ENCODE measurements around the gene UBAP2. TPM values are rescaled to one million over a fixed set of nuclear protein-coding genes. Genes with fewer than 3 reads are reported as not detected.
"Not testable (repeated sequence)": the region's sequence is repeated elsewhere in the genome, so short reads cannot be mapped to it uniquely, and the experiment has no call there.

UBAP2 gene
- polyA plus RNA-seq, 4 donors: 25.3 to 45.7 (median 38.9) TPM

DNA sequence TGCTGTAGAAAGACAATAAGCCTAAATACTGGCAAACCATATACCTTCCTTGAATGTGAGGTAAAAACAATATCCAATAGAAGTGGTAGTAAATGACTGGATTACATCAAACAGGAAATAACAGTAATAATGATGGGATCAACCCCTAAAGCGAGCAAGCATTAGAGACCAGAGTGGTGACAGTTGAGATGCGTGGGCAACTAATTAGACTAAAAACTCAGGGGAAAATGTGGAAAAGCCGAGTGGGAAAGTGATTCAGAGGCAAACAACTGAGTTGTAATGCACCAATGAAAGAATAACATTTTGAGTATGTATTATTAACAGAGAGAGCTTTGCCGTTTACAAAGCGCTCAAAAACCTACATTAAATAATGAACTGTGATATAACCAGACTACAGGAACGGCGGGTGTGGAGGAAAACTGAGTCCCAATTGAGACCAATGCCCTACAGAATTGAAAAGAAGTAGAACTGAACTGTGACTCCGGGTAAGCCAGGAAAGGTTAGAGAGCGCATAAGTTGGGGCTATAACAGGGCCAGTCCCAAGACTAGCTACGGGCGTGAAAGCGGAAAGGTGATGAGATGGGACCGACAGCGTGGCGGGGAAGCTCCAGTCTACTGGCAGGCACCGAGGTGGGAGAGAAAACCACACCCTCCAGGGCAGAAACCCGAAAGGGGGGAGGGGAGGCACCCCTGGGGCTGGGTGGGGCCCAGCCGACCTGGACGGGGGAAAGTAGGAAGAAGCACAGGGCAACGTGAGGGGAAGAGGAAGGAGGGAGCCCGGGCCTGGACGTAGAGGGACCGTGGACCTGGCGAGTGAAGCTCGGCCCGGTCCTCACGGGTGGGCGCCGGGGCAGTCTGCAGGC lies 592 bp downstream of the UBAP2 start:
- peak in 1 of 4 donors; percentile 6 for DNase-seq (ENCODE audit: low read depth in 4 of 4, low spot score in 3 of 4)

DNA sequence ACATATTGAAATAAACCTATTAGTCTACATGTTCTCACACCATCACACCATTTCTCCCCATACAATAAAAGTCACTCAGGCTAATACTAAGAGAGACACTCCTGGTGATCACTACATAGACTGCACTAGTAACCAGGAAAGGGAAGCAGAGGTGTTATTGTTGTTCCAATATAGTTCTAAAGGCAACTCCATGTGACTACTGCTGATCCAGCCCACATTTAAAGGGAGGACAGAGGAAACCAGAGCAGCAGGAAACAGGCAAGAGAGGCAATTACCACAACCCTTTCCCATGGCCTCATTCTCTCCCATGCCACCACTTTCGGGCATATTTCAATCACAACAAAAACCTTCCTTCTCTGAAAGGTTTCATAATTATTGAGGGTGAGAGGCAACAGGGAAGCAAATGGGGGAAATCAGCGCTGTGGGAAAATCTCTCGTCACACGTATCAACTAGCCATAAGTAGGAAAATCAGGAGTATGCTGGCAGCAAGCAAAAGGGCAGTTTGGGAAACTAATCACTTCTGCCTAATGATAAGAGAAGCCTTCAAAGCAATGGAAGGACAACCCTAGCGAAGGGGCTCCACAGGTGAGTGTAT lies 1.8 kb downstream of the UBAP2 start:
- no peak for DNase-seq (ENCODE audit: low read depth in 4 of 4, low spot score in 3 of 4)

DNA sequence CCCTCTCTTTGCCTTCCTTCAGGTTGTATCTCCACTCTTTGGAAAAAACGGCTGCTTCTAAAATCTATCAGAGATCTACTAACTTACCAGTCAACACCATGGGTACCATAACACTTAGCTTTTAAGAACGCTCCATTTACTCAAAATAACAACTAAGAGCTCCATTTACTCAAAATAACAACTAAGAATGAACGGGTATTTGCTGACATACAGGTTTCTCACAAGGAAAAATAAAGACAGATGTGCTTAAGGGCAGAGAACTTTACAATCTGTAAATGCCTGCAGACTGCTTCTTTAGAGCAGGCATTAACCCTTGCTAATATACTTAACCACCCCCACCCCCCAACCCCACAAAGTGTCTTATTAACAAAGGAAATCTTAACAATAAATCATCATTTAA lies 2.8 kb downstream of the UBAP2 start:
- DNase-seq (ENCODE audit: low read depth in 4 of 4, low spot score in 3 of 4): no peak

DNA sequence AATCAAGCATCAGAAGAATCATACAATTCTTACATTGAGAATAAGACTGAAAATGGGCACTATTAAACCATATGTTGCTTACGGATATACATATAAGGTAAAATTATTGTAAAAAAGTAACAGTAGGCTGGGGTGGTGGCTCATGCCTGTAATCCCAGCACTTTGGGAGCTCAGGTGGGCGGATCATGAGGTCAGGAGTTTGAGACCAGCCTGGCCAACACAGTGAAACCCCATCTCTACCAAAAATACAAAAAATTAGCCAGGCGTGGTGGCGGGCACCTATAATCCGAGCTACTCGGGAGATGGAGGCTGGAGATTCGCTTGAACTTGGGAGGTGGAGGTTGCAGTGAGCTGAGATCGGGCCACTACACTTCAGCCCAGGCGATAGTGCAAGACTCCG lies 6.6 kb downstream of the UBAP2 start:
- DNase-seq (ENCODE audit: low read depth in 4 of 4, low spot score in 3 of 4): not testable (repeated sequence)

DNA sequence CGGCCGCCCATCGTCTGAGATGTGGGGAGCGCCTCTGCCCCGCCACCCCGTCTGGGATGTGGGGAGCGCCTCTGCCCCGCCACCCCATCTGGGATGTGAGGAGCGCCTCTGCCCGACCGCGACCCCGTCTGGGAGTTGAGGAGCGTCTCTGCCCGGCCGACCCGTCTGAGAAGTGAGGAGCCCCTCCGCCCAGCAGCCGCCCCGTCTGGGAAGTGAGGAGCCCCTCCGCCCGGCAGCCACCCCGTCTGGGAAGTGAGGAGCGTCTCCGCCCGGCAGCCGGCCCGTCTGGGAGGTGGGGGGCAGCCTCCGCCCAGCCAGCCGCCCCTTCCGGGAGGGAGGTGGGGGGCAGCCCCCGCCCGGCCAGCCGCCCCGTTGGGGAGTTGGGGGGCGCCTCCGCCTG lies 9.8 kb downstream of the UBAP2 start:
- not testable (repeated sequence) for DNase-seq (ENCODE audit: low read depth in 4 of 4, low spot score in 3 of 4)

DNA sequence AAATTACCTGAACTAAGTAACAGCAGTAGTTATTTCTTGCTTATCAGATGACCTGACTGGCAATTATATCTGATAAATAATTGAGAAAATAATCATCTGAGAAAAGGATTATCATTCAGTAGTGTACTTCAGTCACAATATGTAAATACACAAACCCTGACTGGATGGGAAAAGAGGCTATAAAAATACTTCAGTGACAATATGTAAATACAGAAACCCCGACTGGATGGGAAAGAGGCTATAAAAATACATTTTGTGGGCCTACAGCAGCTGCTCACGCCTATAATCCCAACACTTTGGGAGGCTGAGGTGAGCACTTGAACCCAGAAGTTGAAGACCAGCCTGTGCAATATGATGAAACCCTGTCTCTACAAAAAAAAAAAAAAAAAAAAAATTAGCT lies 11.1 kb downstream of the UBAP2 start:
- DNase-seq (ENCODE audit: low read depth in 4 of 4, low spot score in 3 of 4): no peak

DNA sequence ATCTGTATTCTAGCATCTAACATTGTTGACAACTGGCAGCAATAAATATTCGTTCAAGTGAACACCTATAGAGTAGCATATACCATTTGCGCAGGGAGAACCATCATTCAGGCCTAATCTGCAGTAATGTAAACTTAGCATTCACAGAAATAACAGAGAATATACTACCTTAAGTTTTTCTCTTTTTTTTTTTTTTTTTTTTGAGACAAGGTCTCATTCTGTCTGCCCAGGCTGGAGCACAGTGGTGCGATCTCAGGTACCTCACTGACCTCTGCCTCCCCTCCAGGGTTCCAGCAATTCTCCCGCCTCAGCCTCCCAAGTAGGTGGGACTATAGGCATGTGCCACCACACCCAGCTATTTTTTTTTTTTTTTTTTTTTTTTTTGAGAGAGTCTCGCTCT lies 12.1 kb downstream of the UBAP2 start:
- no peak for DNase-seq (ENCODE audit: low read depth in 4 of 4, low spot score in 3 of 4)

DNA sequence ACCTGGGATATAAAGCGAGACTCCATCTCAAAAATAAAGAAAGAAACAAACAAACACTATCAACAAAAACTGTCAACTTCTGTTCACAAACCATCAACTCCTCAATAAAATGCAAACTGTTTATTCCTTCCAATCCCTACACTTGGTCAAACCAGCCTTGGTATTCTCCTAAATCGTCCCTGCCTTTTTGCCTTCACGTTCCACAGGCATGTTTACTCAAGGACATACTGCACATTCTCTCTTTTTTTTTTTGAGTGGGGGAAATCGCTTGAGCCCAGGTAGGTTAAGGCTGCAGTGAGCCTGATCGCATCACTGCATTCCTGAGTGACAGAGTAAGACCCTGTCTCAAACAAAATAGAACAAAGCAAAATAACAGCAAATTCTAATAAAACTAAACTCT lies 13.0 kb downstream of the UBAP2 start:
- no peak for DNase-seq (ENCODE audit: low read depth in 4 of 4, low spot score in 3 of 4)

DNA sequence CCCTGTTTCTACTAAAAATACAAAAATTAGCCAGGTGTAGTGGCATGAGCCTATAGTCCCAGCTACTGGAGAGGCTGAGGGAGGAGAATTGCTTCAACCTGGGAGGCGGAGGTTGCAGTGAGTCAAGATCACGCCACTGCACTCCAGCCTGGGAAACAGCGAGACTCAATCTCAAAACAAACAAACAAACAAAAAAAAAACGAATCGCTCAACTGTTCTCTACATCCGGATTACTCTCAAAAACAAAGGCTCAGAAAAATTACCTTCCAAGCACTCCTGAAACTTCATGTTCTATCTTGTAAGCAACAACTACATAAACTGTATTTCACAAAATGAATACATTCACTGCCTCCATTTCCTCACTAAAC lies 14.0 kb downstream of the UBAP2 start:
- no peak for DNase-seq (ENCODE audit: low read depth in 4 of 4, low spot score in 3 of 4)

DNA sequence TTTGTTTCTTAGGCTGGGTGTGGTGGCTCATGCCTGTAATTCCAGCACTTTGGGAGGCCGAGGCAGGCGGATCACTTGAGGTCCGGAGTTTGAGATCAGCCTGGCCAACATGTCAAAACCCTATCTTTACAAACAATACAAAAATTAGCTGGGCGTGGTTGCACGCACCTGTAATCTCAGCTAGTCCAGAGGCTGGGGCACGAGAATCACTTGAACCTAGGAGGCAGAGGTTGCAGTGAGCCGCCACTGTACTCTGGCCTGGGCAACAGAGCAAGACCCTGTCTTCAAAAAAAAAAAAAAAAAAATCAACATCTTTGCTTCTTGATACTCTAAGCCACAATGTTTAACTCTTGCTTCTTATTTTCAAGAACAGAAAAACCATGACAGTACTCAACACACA lies 16.1 kb downstream of the UBAP2 start:
- no peak for DNase-seq (ENCODE audit: low read depth in 4 of 4, low spot score in 3 of 4)

DNA sequence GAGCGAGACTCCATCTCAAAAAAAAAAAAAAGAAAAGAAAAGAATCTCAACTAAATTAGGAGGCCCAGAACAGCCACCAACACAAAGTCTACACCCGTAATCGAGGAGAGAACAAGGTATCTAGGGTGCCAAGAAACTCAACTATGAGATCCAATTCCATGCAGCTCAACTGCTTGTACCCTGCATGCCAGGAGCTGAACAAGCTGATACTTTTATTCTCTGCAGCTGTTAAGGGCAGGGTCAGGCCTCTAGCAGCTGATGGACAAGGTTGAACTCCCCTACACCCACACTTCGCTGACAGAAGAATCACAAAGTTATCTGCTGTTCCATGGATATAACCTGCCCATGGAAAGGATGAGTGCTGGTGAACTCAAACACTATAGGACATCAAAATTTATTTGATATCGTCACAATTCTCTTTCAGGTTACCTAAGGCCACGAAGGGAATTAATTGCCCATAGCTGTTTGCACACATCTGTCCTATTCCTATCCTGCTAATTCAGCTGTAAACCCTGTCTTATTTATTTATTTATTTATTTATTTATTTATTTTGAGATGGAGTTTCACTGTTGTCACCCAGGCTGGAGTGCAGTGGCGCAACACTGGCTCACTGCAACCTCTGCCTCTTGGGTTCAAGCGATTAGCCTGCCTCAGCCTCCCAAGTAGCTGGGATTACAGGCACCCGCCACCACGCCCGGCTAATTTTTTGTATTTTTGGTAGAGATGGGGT lies 20.7 kb downstream of the UBAP2 start:
- no peak for DNase-seq (ENCODE audit: low read depth in 4 of 4, low spot score in 3 of 4)

DNA sequence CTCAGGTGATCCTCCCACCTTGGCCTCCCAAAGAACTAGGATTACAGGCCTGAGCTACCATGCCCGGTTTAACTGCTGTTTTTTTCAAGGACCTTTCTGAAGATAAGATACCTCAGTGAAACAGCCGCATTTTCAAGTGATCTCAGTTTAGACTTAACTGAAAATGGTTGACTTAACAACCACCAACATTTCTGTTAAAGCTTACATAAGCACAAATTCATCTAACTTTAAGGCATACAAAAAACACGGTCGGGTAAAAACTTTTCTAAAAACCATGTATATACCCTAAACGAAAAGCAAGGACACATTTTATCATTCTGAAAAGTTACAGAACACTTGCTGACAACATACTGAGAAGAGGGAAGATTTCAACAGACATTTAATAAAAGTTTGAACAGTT lies 22.9 kb downstream of the UBAP2 start:
- DNase-seq (ENCODE audit: low read depth in 4 of 4, low spot score in 3 of 4): no peak

DNA sequence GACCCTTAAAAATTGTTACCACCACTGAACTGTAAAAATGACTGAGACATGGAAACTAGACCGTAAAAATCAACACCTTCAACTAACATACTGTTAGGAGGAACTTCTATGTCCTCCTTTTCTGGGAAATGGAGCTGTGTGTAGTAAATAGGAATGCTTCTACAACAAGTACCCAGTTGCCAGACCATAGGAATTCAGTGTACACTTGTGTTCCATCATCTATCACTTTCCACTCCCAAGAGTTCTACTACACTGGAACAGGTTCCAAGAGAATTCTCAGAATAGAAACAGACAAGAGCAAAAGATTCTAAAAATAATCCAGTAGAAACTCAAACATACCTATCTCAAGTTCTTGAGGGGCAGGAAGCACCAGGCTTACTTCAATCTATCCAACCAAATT lies 23.6 kb downstream of the UBAP2 start:
- no peak for DNase-seq (ENCODE audit: low read depth in 4 of 4, low spot score in 3 of 4)

DNA sequence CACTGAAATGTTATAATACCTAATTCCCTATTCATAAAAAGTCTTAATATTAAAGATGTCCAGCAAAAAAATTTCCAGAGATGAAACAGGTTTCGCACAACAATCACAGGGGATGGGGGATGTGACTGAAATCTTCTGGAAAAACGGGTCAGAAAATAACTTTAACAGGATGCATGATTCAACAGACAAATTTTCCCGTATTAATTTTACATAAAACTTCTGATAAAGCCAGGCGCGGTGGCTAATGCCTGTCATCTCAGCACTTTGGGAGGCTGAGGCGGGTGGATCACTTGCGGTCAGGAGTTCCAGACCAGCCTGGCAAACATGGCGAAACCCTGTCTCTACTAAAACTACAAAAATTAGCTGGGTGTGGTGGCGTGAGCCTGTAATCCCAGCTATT lies 24.2 kb downstream of the UBAP2 start:
- not testable (repeated sequence) for DNase-seq (ENCODE audit: low read depth in 4 of 4, low spot score in 3 of 4)

DNA sequence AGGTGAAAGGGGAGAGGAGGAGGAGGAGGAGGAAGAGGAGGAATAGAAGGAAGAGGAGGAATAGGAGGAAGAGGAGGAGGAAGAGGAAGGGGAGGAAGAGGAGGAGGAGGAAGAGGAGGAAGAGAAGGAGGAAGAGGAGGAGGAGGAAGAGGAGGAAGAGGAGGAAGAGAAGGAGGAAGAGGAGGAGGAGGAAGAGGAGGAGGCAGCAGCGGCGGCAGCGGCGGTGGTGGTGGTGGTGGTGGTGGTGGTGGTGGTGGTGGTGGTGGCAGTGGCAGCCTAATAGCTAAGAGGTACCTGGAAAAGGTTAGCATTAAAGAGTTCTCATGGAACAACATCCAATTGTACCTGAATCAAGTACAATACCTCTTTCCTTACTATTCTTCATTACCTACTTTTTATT lies 32.5 kb downstream of the UBAP2 start:
- DNase-seq (ENCODE audit: low read depth in 4 of 4, low spot score in 3 of 4): no peak

DNA sequence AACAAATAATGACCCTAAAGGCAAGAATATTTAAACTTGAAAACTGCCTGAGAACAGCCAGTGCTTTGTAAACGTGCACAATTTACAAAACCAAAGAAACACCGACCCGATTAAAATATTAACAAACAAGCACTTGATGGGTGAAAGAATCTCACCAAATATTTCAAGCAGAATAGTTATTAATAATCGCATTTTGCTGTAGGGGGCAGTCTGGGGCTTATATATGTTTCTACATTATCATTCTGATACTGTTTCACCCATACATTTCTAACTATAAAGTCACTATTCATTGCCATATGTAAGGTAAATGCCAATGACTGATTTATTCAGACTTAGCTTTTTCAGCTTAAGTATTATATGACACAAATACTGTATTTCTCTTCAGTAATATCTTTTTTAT lies 37.7 kb downstream of the UBAP2 start:
- DNase-seq (ENCODE audit: low read depth in 4 of 4, low spot score in 3 of 4): no peak

DNA sequence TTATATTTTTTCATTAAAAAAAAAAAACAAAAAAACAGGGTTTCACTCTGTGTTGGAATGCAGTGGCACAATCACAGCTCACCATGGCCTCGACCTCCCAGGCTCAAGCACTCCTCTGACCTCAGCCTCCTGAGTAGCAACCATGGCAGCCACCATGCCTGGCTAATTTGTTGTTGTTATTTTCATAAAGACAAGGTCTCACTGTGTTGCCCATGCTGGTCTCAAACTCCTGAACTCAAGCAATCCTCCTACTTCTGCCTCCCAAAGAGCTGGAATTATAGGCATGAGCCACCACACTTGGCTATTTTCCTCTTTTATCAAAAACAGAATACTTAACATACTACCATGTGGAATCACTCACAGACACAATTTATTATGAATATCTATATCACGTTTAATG lies 46.7 kb downstream of the UBAP2 start:
- DNase-seq (ENCODE audit: low read depth in 4 of 4, low spot score in 3 of 4): no peak

DNA sequence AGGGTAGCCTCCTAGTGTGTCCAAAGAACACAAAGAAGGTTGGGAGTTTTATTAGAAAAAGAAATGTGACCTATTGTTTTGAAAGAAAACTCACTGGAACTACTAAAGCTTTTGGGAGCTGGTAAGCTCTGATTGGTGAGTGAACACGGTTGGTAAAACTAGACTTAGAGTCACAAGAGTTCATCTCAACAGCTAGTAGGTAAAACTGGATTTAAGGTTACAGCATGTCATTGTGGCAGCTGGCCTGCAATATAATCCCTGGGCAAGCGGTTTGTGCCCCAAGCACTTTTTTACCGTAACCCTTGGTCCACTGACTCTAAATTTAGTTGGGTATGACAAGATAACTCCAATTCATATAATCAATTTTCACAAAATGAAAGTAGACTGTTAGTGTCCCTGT lies 47.4 kb downstream of the UBAP2 start:
- no peak for DNase-seq (ENCODE audit: low read depth in 4 of 4, low spot score in 3 of 4)

DNA sequence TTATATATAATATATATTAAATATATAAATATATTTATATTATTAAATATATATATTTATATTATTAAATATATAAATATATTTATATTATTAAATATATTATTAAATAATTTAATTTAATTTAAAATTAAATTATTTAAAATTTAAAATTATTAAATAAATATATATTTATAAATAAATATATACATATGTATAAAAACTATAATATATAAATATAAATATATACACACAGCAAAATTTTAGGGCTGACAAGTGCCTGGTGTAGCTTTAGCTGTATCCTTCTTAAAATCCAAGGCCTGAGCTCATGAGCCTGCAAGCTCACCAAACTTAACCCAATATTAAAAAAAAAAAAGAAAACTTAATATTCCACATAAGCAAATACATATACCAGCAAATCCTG lies 53.2 kb downstream of the UBAP2 start:
- no peak for DNase-seq (ENCODE audit: low read depth in 4 of 4, low spot score in 3 of 4)

DNA sequence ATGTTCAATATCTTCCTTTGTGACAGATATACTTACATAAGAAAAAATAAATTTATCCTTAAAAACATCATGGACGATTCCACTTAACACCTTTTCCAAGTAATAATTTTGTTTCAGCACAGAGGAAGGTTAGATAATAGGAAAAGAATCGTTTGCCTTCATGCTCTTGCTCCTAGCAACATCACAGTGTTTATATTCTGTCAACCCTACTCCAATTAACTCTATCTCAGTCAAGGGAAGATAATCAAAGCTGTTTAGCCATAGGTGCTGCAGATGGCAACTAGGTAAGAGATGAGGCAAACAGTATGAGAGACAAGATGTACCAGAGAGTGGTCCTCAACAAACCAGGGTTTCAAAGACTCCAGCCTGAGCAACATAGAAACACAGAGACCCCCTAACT lies 55.6 kb downstream of the UBAP2 start:
- DNase-seq (ENCODE audit: low read depth in 4 of 4, low spot score in 3 of 4): no peak

DNA sequence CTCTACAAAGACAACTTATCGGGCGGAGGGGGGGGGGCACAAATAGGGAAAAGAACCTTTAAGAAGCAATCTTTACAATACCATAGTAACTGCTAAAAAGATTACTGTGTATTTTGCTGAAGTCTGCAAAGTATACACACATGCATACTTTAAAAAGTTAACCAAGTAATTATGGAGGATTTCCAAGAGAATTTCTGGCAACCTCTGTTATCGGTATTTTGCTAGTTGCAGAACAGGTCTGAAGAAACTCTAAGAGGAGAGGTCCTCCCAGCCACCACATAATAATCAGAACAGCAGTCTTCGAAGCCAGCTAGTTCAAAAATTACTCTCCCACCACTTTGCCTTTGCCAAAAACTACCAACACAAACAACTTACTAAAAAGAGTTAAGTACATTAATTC lies 56.1 kb downstream of the UBAP2 start:
- no peak for DNase-seq (ENCODE audit: low read depth in 4 of 4, low spot score in 3 of 4)

All from left renal pelvis (tissue), 4 donors.